NCI-H774 (cell line): Measurements from ENCODE around the gene TNRC6C.

Source experiments
- DNase-seq: peaks from one replicate; lab custom pipeline; 2025; lab: John Stamatoyannopoulos, UW

TNRC6C gene

DNA sequence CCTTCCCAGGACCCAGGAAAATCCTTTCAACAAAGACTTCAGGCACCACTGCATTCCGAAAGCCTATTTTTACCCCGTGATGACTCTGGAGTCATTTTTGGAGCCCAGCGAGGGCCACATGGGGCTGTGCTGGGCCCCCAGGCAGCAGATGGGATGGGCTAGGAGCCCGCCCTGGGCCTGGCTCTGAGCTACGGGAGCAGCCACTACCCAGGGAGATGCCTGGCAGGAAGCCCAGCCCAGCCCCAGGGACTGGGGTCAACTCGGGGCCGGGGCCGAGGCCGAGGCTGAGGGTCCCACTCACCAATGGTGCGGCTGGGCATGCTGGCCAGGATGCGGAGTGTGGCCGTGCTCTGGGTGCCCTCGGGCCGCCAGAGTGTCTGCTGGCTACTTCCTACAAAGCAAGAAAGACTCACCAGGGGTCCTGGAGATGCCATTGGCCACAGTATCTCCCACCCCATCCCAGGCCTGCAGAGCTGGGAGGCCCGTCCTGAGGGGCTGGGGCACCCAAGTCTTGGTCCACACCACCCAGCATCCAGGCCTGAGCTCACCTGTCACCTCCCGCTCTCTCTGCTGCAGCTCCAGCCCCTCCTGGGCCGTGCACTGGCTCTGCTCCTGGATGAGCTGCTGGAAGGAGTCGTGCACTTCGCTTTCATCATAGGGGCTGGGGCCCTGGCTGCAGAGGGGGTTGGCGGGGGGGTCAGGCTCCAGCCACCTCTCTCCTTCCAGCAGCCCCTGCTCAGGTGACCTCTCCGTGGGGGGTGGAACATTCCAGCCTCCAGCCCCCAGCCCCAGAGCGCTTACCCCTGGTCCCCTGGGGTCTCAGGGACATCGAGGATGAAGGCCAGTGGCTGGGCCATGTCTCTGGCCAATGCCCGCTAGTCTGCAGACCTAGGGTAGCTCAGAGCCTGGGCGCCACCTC is 167.7 kb downstream of the TNRC6C start:
- no peak for DNase-seq

- DNase-seq = no peak
These were observed 168.4 kb downstream of the TNRC6C start for GRCh38 chr17:78126895-78127238.

- DNase-seq = no peak
These were observed 168.9 kb downstream of the TNRC6C start for GRCh38 chr17:78127239-78127887.

DNA sequence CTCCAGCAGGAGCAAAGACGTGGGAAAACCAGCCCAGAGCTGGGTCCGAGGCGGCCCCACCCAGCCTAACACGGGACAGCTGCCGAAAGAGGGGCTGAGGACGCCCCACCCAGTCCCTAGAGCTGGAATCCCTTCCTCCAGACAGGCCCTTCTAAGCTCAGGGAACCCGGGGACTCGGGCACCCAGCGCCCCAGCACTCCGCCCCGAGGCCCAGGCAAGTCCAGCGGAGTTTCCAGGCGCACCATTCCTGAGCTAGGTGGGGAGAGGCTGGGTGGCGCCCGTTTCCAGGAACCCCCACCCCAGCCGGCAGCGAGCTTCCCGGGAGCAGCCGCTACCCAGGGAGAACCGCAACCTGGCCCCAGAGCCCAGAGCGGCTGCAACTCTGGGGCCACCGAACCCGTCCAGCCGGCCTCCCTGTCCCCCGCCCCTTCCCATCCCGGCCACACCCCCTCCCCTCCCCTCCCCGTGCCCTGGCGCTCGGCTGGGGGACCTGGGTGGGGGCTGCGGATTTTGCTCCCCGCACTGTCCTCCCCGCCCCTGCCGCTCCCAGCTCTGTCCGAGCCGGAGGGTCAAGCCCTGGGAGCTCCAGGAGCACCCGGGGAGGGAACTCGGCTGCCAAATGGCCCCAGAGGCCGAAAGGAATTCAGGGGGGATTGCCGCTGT is 169.5 kb downstream of the TNRC6C start:
- DNase-seq = no peak

GRCh38 chr17:78128551-78129350 is 170.2 kb downstream of the TNRC6C start, which contains the start of gene TMC6:
Gene TMC6 (minus strand): TSS chr17:78128755. CDS start chr17:78126832, 1,923 bp downstream.
- peak; percentile 73 for DNase-seq

- DNase-seq = no peak
These were observed 171.0 kb downstream of the TNRC6C start for GRCh38 chr17:78129351-78130089.

GRCh38 chr17:78130090-78130436 is 171.6 kb downstream of the TNRC6C start:
- DNase-seq = no peak

DNA sequence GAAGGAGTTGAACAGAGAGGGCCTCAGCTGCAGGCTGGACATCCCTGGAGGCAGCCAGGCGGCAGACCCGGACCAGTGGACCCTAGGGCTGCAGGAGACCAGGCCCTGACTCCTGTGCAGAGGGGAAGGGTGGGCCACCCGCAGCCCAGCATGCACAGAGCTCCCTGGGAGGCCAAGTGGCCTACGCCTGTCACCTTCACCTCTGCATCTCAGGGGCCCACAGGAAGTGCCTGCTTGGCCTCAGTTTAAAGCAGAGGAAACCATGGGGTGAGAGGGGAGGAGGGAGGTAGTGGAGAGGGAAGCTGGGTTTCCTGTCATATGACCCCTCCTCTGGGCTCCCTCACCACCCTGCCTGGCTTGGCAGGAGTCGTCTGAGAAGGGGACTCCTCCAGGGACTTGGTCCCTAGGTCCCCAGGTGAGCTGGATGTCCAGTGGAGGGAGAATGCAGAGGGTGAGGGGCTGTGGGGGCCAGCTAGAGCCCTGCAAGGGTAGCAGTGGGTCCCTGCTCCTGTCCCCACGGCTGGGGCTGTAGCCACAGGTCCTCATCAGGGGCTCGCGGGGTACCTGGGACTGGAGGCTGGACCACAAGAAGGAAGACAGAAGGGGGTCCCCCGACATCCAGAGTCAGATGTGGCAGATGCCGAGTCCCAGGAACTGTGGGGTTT is 172.1 kb downstream of the TNRC6C start, which contains the start of gene TMC8:
TMC8 (plus strand) TSS at position 335 of the 665 bp plus-strand sequence. CDS start 818 bp downstream, outside the sequence.
- no peak for DNase-seq

GRCh38 chr17:78131172-78132083 is 172.9 kb downstream of the TNRC6C start:
- no peak for DNase-seq

DNA sequence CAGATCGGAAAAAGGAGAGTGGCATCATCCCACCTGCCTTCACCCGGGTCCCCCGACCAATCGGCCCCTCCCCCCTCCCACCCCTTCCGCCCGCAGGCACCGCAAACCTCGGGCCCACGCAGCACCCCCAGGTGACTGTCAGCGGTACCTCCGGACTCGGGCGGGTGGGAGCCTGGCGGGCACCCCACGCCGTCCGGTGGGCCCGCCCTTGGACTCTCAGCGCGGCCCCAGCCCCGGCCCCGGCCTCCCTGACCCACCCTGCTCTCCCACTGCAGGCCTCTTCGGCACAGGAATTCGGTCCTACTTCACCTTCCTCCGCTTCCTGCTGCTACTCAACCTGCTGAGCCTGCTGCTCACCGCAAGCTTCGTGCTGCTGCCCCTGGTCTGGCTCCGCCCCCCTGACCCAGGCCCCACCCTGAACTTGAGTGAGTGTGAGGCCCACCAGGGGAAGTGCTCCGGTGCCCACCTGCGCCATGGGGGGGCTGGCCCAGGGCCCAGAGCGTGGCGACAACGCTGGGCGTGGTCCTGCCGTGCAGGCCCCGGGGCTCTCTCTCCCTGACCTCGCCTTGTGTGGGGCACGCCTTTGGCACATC is 173.7 kb downstream of the TNRC6C start:
- DNase-seq = no peak

DNA sequence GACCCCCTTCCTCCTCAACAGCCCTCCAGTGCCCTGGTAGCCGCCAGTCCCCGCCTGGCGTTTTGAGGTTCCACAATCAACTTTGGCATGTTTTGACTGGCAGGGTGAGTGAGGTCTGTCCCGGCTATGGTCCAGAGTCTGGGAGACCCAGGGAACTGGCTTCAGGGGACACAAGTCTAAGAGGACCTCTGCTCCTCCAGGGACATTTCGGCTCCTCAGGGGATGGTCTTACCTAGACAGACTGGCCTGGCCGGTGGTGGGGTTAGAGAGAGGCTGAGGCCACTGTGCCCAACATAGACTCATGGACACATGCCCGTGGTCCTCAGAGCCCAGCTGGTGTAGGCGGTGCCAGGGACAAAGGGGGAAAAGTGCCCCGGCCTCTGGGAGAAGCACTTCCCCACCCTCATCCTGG is 174.3 kb downstream of the TNRC6C start:
- no peak for DNase-seq

GRCh38 chr17:78133179-78133951 is 174.9 kb downstream of the TNRC6C start:
- DNase-seq = no peak

DNA sequence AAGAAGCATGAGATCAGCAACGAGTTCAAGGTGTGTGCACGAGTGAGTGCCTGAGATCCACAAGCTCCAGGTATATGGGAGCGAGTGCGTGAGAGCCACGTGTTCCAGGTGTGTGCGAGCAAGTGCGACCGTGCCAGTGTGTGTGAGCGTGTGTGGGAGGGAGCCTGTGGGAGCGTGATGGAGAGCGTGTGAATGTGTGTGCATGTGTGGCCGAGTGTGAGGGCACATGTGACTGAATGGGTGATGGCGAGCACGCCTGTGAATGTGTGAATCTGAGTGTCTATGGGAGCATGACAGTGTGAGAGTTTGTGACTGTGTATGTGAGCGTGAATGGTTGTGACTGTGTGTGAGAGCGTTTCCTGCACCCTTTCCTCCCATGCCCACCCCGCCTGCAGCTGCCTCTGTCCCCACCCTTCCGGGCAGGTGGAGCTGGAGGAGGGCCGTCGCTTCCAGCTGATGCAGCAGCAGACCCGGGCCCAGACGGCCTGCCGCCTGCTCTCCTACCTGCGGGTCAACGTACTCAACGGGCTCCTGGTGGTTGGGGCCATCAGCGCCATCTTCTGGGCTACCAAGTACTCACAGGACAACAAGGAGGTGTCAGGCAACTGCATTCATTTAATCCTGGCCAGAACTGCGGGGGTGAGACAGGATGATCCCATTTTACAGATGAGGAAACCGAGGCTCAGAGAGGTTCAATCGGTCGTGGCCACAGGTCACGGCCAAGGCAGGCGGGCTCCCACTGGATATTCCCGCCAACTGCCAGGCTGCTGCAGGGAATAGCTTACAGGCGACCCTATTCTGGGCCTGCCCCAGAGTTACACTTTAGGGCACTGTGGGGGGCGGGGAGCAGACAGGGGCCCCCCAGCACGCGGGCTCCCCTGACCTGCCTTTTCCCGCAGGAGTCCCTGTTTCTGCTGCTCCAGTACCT is 175.7 kb downstream of the TNRC6C start:
- peak; percentile 62 for DNase-seq

DNA sequence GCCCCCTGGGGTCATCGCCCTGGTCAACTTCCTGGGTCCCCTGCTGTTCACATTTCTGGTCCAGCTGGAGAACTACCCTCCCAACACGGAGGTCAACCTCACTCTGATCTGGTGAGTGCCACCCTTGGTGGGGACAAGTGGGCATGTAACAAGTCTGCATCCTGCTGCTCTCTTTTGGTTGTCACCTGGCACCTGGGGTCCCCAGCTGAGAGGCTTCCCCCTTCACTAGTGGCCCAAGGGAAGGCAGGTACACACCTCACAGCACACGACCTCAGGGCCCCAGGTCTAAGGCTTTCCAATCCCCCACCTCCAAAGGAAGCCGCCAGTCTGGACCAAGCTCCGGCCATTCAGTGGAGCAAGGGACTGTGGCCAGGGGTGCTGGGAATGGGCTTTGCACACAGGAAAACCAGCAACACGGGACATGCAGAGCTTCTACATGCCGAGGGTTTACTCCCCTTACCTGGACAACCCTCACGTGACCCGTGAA is 176.4 kb downstream of the TNRC6C start:
- no peak for DNase-seq

- DNase-seq = no peak
These were observed 177.5 kb downstream of the TNRC6C start for GRCh38 chr17:78135858-78136500.

GRCh38 chr17:78137392-78138203 is 179.1 kb downstream of the TNRC6C start:
- DNase-seq = no peak
